DND-41 (cell line): ENCODE measurements around the gene CELF5.

ENCODE experiments used
- CTCF ChIP-seq: IDR thresholded peaks from 2 replicates; pipeline ENCODE4 v1.5.1; 2012; ENCODE audit warnings: borderline replicate concordance, low read length, moderate library complexity, mild to moderate bottlenecking; ENCODE audit not compliant: poor library complexity, severe bottlenecking; ENCODE audit errors: extremely low read depth
- EZH2 ChIP-seq: IDR thresholded peaks from 3 replicates; pipeline ENCODE4 v1.6.1; 2012; ENCODE audit warnings: borderline replicate concordance, low read depth, mild to moderate bottlenecking, moderate library complexity, low read length, inconsistent platforms; ENCODE audit not compliant: severe bottlenecking

- TF ChIP-seq EZH2 (no peak), CTCF (no peak)
Measured at GRCh38 chr19:3216874-3217273, 7.6 kb upstream of the CELF5 start.
